Hepatocyte (in vitro differentiated cells): ENCODE measurements around the gene FGGY. TPM values are rescaled to one million over a fixed set of nuclear protein-coding genes. Genes with fewer than 3 reads are reported as not detected.
"Not testable (repeated sequence)": the region's sequence is repeated elsewhere in the genome, so short reads cannot be mapped to it uniquely, and the experiment has no call there.

Source experiments
- DNase-seq: peaks from one replicate; pipeline ENCODE4 v3.0.0-alpha.2; 2016; ENCODE audit warnings: low spot score
- H2AFZ ChIP-seq: fragments of 200-600 bp; sonication (generic); 2 replicates; pipeline ENCODE4 v1.6.0; 2016; ENCODE audit warnings: antibody characterized with exemption, mild to moderate bottlenecking
- H3K27ac ChIP-seq: fragments of 200-600 bp; sonication (generic); 2 replicates; pipeline ENCODE4 v1.5.1; 2016; ENCODE audit warnings: mild to moderate bottlenecking
- H3K27me3 ChIP-seq: fragments of 200-600 bp; sonication (generic); 2 replicates; pipeline ENCODE4 v1.6.1; 2016
- H3K36me3 ChIP-seq: fragments of 200-600 bp; sonication (generic); replicated peaks from 2 replicates; pipeline ENCODE4 v1.5.1; 2016; ENCODE audit warnings: low read depth; ENCODE audit not compliant: insufficient read depth
- H3K4me1 ChIP-seq: fragments of 200-600 bp; sonication (generic); 2 replicates; pipeline ENCODE4 v1.5.1; 2016; ENCODE audit warnings: mild to moderate bottlenecking, moderate library complexity; ENCODE audit not compliant: insufficient read depth
- H3K4me2 ChIP-seq: fragments of 200-600 bp; sonication (generic); 2 replicates; pipeline ENCODE4 v1.6.0; 2016
- H3K4me3 ChIP-seq: fragments of 200-600 bp; sonication (generic); 2 replicates; pipeline ENCODE4 v1.5.1; 2016; ENCODE audit warnings: mild to moderate bottlenecking
- H3K79me2 ChIP-seq: fragments of 200-600 bp; sonication (generic); 2 replicates; pipeline ENCODE4 v1.6.0; 2017; ENCODE audit warnings: mild to moderate bottlenecking
- H3K9me2 ChIP-seq: fragments of 200-600 bp; sonication (generic); replicated peaks from 2 replicates; pipeline ENCODE4 v1.6.0; 2017; ENCODE audit warnings: mild to moderate bottlenecking; ENCODE audit not compliant: insufficient read depth
- H3K9me3 ChIP-seq: fragments of 200-600 bp; sonication (generic); 2 replicates; pipeline ENCODE4 v1.5.1; 2016; ENCODE audit warnings: low read depth, mild to moderate bottlenecking
- H4K20me1 ChIP-seq: fragments of 200-600 bp; sonication (generic); 2 replicates; pipeline ENCODE4 v1.6.0; 2016; ENCODE audit warnings: mild to moderate bottlenecking; ENCODE audit not compliant: insufficient read depth, poor library complexity, severe bottlenecking
- EZH2 ChIP-seq: fragments of 200-600 bp; sonication (generic); IDR thresholded peaks from 2 replicates; pipeline ENCODE4 v1.6.1; 2016; ENCODE audit warnings: antibody characterized with exemption, mild to moderate bottlenecking, borderline replicate concordance
- EZH2phosphoT487 ChIP-seq: fragments of 200-600 bp; sonication (generic); IDR thresholded peaks from one replicate; pipeline ENCODE4 v1.6.1; 2018; ENCODE audit warnings: antibody characterized with exemption, mild to moderate bottlenecking, low read depth, moderate library complexity; ENCODE audit not compliant: unreplicated experiment, severe bottlenecking
- WGBS: methylation state at CpG from one replicate; pipeline ENCODE4 v1.1.6; 2016; ENCODE audit warnings: low lambda C conversion rate; ENCODE audit errors: missing lambda C conversion rate; 5-methylcytosine and 5-hydroxymethylcytosine counted together
- polyA plus RNA-seq: library from polyadenylated mRNA; unstranded; fragments of >200 nt; fragmentation: Nextera tagmentation; extraction: Ambion mirVana; gene quantifications from 2 replicates; pipeline ENCODE4 v1.2.1, GENCODE V29; 2016
- total RNA-seq: library from RNA; depleted of rRNA; stranded (reverse); fragments of >200 nt; gene quantifications from 2 replicates; pipeline ENCODE4 v1.2.3, GENCODE V29; 2014
- TF ChIP-seq, protein P1 (sequence below): fragments of 200-600 bp; sonication (generic); IDR thresholded peaks from 2 replicates; pipeline ENCODE4 v1.5.1; 2016; ENCODE audit warnings: antibody characterized with exemption, mild to moderate bottlenecking; ENCODE audit not compliant: poor library complexity

Gene FGGY
- total and polyA plus RNA-seq, 2 experiments from 2014 or later, result 18.0 to 20.6 TPM

- Histone ChIP-seq H2AFZ (no peak overlapping the region), H3K36me3 (no peaks in the 10 kb centered on the region), H3K4me1 (peaks cover 10% of the 10 kb centered on the region), H3K79me2 (no peaks in the 10 kb centered on the region), H3K9me3 (no peaks in the 10 kb centered on the region), H3K4me2 (no peak overlapping the region), H3K27ac (peak overlapping the region; percentile 54), H3K4me3 (no peak overlapping the region), H3K27me3 (no peaks in the 10 kb centered on the region), H4K20me1 (no peaks in the 10 kb centered on the region), H3K9me2 (no peaks in the 10 kb centered on the region)
- TF ChIP-seq EZH2phosphoT487 (no peak), EZH2 (no peak)
- TF ChIP-seq, protein P1, sequence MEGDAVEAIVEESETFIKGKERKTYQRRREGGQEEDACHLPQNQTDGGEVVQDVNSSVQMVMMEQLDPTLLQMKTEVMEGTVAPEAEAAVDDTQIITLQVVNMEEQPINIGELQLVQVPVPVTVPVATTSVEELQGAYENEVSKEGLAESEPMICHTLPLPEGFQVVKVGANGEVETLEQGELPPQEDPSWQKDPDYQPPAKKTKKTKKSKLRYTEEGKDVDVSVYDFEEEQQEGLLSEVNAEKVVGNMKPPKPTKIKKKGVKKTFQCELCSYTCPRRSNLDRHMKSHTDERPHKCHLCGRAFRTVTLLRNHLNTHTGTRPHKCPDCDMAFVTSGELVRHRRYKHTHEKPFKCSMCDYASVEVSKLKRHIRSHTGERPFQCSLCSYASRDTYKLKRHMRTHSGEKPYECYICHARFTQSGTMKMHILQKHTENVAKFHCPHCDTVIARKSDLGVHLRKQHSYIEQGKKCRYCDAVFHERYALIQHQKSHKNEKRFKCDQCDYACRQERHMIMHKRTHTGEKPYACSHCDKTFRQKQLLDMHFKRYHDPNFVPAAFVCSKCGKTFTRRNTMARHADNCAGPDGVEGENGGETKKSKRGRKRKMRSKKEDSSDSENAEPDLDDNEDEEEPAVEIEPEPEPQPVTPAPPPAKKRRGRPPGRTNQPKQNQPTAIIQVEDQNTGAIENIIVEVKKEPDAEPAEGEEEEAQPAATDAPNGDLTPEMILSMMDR, result no peak
- no peak for DNase-seq
- 50% methylated on average over 2 of the region's 2 CpGs for WGBS
Observed at GRCh38 chr1:59645893-59646292, 349.0 kb downstream of the FGGY start.

- H4K20me1 ChIP-seq, H3K4me3 ChIP-seq, DNase-seq, H3K27ac ChIP-seq, H3K27me3 ChIP-seq, H3K4me2 ChIP-seq, H3K9me2 ChIP-seq, H3K79me2 ChIP-seq, H3K9me3 ChIP-seq, H3K4me1 ChIP-seq, H3K36me3 ChIP-seq, H2AFZ ChIP-seq: not testable (repeated sequence)
- 97% methylated on average over 20 of the region's 30 CpGs for WGBS
Observed at GRCh38 chr1:59653142-59653958, 356.5 kb downstream of the FGGY start.

- 88% methylated on average over 2 of the region's 2 CpGs for WGBS
- Histone ChIP-seq H2AFZ (no peak overlapping the region), H3K36me3 (no peaks in the 10 kb centered on the region), H3K27ac (no peak overlapping the region), H3K9me2 (no peaks in the 10 kb centered on the region), H3K4me3 (no peak overlapping the region), H3K27me3 (no peaks in the 10 kb centered on the region), H3K79me2 (no peaks in the 10 kb centered on the region), H4K20me1 (no peaks in the 10 kb centered on the region), H3K4me1 (no peaks in the 10 kb centered on the region), H3K4me2 (no peak overlapping the region), H3K9me3 (no peaks in the 10 kb centered on the region)
- TF ChIP-seq, protein P1, result no peak
- DNase-seq, result no peak
Observed at GRCh38 chr1:59653968-59654367, 357.1 kb downstream of the FGGY start.

- Histone ChIP-seq H3K36me3 (no peaks in the 10 kb centered on the region), H4K20me1 (no peaks in the 10 kb centered on the region), H3K27ac (no peak overlapping the region), H3K79me2 (no peaks in the 10 kb centered on the region), H3K9me3 (no peaks in the 10 kb centered on the region), H3K4me1 (no peaks in the 10 kb centered on the region), H3K4me3 (no peak overlapping the region), H3K9me2 (no peaks in the 10 kb centered on the region), H2AFZ (no peak overlapping the region), H3K27me3 (no peaks in the 10 kb centered on the region), H3K4me2 (no peak overlapping the region)
- 91% methylated on average over 3 of the region's 3 CpGs for WGBS
- no peak for TF ChIP-seq EZH2
- TF ChIP-seq EZH2phosphoT487, result no peak
- TF ChIP-seq, protein P1, result no peak
- DNase-seq, result no peak
Observed at GRCh38 chr1:59657873-59658465, 361.1 kb downstream of the FGGY start.
